K562 (cell line): ENCODE results near the gene ANXA4. TPM values are rescaled to one million over a fixed set of nuclear protein-coding genes. Genes with fewer than 3 reads are reported as not detected.

ENCODE experiments used
- ATAC-seq: fragments of 200-7000 bp; cut with Tn5 transposase; 3 replicates; pipeline ENCODE4 v1.9.1; 2020; ENCODE audit warnings: moderate library complexity
- BruUV-seq: library from RNA; stranded (reverse); fragments of 400-500 nt; replicated peaks from 2 replicates; lab custom pipeline; 2021; lab: Mats Ljungman, UMichigan
- CTCF ChIA-PET: fragments of 300-600 bp; formaldehyde crosslinking; extraction: SDS; loops from one replicate; lab custom pipeline; 2021; ENCODE audit warnings: low intra/inter-chr PET ratio; lab: Yijun Ruan, JAX
- POLR2A ChIA-PET: fragments of 300-600, 350-650 bp; sonication (Branson Sonifier 250); formaldehyde crosslinking; extraction: SDS; loops from one replicate; lab custom pipeline; 2021; ENCODE audit warnings: antibody characterized with exemption, inconsistent platforms; lab: Yijun Ruan, JAX
- DNase-seq, 4 experiments: peaks; one replicate each; pipeline versions ENCODE4 v3.0.0 to v3.0.0-alpha.2; 2011 to 2018; ENCODE audit warnings: low spot score in 3 of 4, mixed read lengths in 3 of 4; ENCODE audit errors: extremely low read depth in 1 of 4
- FAIRE-seq: peaks from 2 replicates; lab custom pipeline; 2011; peaks lifted over from hg19 to GRCh38; lab: Jason Lieb, UNC
- H2AFZ ChIP-seq: 2 replicates; pipeline ENCODE4 v1.6.0; 2011; ENCODE audit warnings: low read depth, low read length, control low read depth, inconsistent platforms
- H3K27ac ChIP-seq: fragments of 200-600 bp; 3 replicates; pipeline ENCODE4 v1.8.0; 2011; ENCODE audit warnings: low read depth, mild to moderate bottlenecking, control low read depth, inconsistent platforms, low read length, moderate library complexity, mixed read lengths; ENCODE audit errors: extremely low read depth
- H3K27me3 ChIP-seq, 2 experiments: fragments of 300-600 bp in 1 of 2; 2 replicates in 1 of 2; 3 replicates in 1 of 2; pipeline versions ENCODE4 v1.6.0 to v1.8.0; 2011; ENCODE audit warnings: inconsistent platforms in 2 of 2, low read length in 2 of 2, mild to moderate bottlenecking in 1 of 2, mixed read lengths in 1 of 2, moderate library complexity in 1 of 2; ENCODE audit not compliant: control insufficient read depth in 2 of 2, insufficient read depth in 2 of 2
- H3K36me3 ChIP-seq: fragments of 300-600 bp; 3 replicates; pipeline ENCODE4 v1.8.0; 2011; ENCODE audit warnings: mild to moderate bottlenecking, low read length, inconsistent platforms; ENCODE audit not compliant: control insufficient read depth, insufficient read depth
- H3K4me1 ChIP-seq, 2 experiments: fragments of 200-600 bp in 1 of 2; replicated peaks in 1 of 2; 2 replicates in 1 of 2; 3 replicates in 1 of 2; pipeline versions ENCODE4 v1.5.1 to v1.8.0; 2011; ENCODE audit warnings: inconsistent platforms in 2 of 2, low read length in 2 of 2, mild to moderate bottlenecking in 1 of 2, mixed read lengths in 1 of 2, moderate library complexity in 1 of 2; ENCODE audit not compliant: control insufficient read depth in 2 of 2, insufficient read depth in 2 of 2
- H3K4me2 ChIP-seq: 2 replicates; pipeline ENCODE4 v1.6.1; 2011; ENCODE audit warnings: low read length, control low read depth, inconsistent platforms, mixed read lengths; ENCODE audit not compliant: insufficient read depth
- H3K4me3 ChIP-seq: fragments of 200-600 bp; sonication (generic), shearing (Covaris generic); 2 replicates; pipeline ENCODE4 v1.5.1; 2016; ENCODE audit warnings: control low read depth, inconsistent platforms
- H3K79me2 ChIP-seq: fragments of 200-600 bp; 3 replicates; pipeline ENCODE4 v1.8.0; 2011; ENCODE audit warnings: low read length, inconsistent platforms; ENCODE audit not compliant: control insufficient read depth, insufficient read depth
- H3K9ac ChIP-seq, 2 experiments: 2 replicates each; pipeline versions ENCODE4 v1.6.0 to v1.6.1; 2011; ENCODE audit warnings: low read depth in 2 of 2, low read length in 2 of 2, control low read depth in 1 of 2, inconsistent platforms in 1 of 2, mild to moderate bottlenecking in 1 of 2, mixed read lengths in 1 of 2; ENCODE audit not compliant: insufficient read depth in 1 of 2
- H3K9me1 ChIP-seq: one replicate; pipeline ENCODE4 v1.6.0; 2011; ENCODE audit warnings: inconsistent platforms, mild to moderate bottlenecking, low read length, moderate library complexity; ENCODE audit not compliant: control insufficient read depth, insufficient read depth
- H3K9me3 ChIP-seq: replicated peaks from 2 replicates; pipeline ENCODE4 v1.5.1; 2011; ENCODE audit warnings: low read depth, low read length, inconsistent platforms; ENCODE audit not compliant: control insufficient read depth, insufficient read depth
- H4K20me1 ChIP-seq: replicated peaks from 2 replicates; pipeline ENCODE4 v1.6.1; 2011; ENCODE audit warnings: low read length, inconsistent platforms, mixed read lengths; ENCODE audit not compliant: control insufficient read depth, insufficient read depth
- AFF1 ChIP-seq, 2 experiments: fragments of 450-650 bp; IDR thresholded peaks; 2 replicates each; pipeline ENCODE4 v1.6.1; 2018; ENCODE audit warnings: mild to moderate bottlenecking in 2 of 2, low read depth in 1 of 2; ENCODE audit not compliant: partially characterized antibody in 2 of 2
- KAT8 ChIP-seq: fragments of 450-650 bp; IDR thresholded peaks from 2 replicates; pipeline ENCODE4 v1.6.1; 2016; ENCODE audit warnings: low read depth, mild to moderate bottlenecking
- MCM7 ChIP-seq, 2 experiments: fragments of 450-650 bp; IDR thresholded peaks; 2 replicates each; pipeline ENCODE4 v1.6.1; 2016 to 2018
- NCOA6 ChIP-seq: fragments of 450-650 bp; IDR thresholded peaks from 2 replicates; pipeline ENCODE4 v1.6.1; 2017; ENCODE audit warnings: mild to moderate bottlenecking
- THRB ChIP-seq: fragments of 450-650 bp; formaldehyde crosslinking; conservative IDR thresholded peaks from 2 replicates; pipeline ENCODE4 v1.4.0; 2022; ENCODE audit warnings: mild to moderate bottlenecking, missing genetic modification characterization
- XRCC5 ChIP-seq: fragments of 200-400 bp; formaldehyde crosslinking; IDR thresholded peaks from 2 replicates; pipeline ENCODE4 v1.6.1; 2017; ENCODE audit warnings: low read depth, mild to moderate bottlenecking, low read length
- WGBS: fragments of 100-300 bp; shearing (Covaris generic); methylation state at CpG from one replicate; pipeline ENCODE4 v1.1.6; 2016; ENCODE audit warnings: low coverage, mixed read lengths; ENCODE audit not compliant: insufficient coverage; ENCODE audit errors: missing lambda C conversion rate; 5-methylcytosine and 5-hydroxymethylcytosine counted together
- in situ Hi-C: fragments of 300-500 bp; cut with MboI; formaldehyde crosslinking; loops from 4 replicates; pipeline ENCODE4 v1.15.0; 2018; ENCODE audit warnings: inconsistent platforms, mixed read lengths
- intact Hi-C: fragments of 100-400 bp; cut with micrococcal nuclease; formaldehyde crosslinking; loops from 2 replicates; pipeline ENCODE4 v1.14.2; 2022
- polyA plus RNA-seq, 8 experiments: library from polyadenylated mRNA; depleted of rRNA in 4 of 8; stranded (reverse) in 5 of 8; unstranded in 3 of 8; fragments of >200 nt; fragmentation: Nextera tagmentation in 2 of 8; fragmentation: Illumina TruSeq in 1 of 8; extraction: Ambion mirVana in 2 of 8; extraction: Trizol in 1 of 8; gene quantifications; 2 replicates each; pipeline versions ENCODE4 v1.2.1 to v1.2.3, GENCODE V29; 2011 to 2014; ENCODE audit warnings: inconsistent platforms in 1 of 8, missing spikeins in 1 of 8
- total RNA-seq, 7 experiments: library from RNA; depleted of rRNA in 6 of 7; stranded (reverse); fragments of >200 nt in 6 of 7; fragmentation: Illumina TruSeq in 2 of 7; extraction: Trizol in 2 of 7; gene quantifications; 2 replicates each; pipeline versions ENCODE4 v1.2.1 to v1.2.3, GENCODE V29; 2011 to 2021; ENCODE audit warnings: low replicate concordance in 1 of 7

Gene ANXA4
- total and polyA plus RNA-seq, 9 of the 15 experiments (the other 6 are each of a cell fraction or from before 2014, with no cell fraction given) = 3.4 to 13.6 (median 11.6) TPM

GRCh38 chr2:69723791-69724190 is 18.1 kb upstream of the ANXA4 start:
- intact Hi-C loops (loop anchor here (1.0 to 10.0 kb wide), 7 partner anchors 73 to 581 kb away; partner anchors contain the start of genes FAM136A and SNRNP27), in situ Hi-C loops (loop anchor here (5.0 to 25.0 kb wide), 4 partner anchors 184 to 686 kb away; no protein-coding TSS in a partner anchor)
- Histone ChIP-seq H3K36me3 (no peaks in the 10 kb centered on the region), H3K4me2 (no peak overlapping the region; the same call in 1 of the 2 replicates), H4K20me1 (no peaks in the 10 kb centered on the region), H3K9me3 (no peaks in the 10 kb centered on the region)
- POLR2A ChIA-PET = interaction anchor here (1.1 kb wide), 1 partner anchor 190 kb away, joined by 3 read pairs; no protein-coding TSS in a partner anchor
- CTCF ChIA-PET = interaction anchor here (0.6 to 2.1 kb wide), 2 partner anchors 93 to 143 kb away, joined by 9 to 28 read pairs; no protein-coding TSS in a partner anchor
- 74% methylated on average over 13 of the region's 14 CpGs for WGBS
- ATAC-seq = no peak
- TF ChIP-seq NCOA6 (no peak), AFF1 (IDR thresholded peaks at IDR 0.05; ENCODE audit: low read depth in 1 of 2, partially characterized antibody in 2 of 2) (no peak), KAT8 (no peak), MCM7 (IDR thresholded peaks at IDR 0.05) (no peak), XRCC5 (no peak), THRB (CRISPR knock-in tag) (no peak)
- TF ChIP-seq, all 486 proteins: peak for 0
- Histone ChIP-seq H3K27me3 (no peaks in the 10 kb centered on the region; a peak in 1 of 5 replicates), H3K9ac (no peak overlapping the region), H3K4me3 (no peak overlapping the region), H3K9me1 (no peaks in the 10 kb centered on the region), H3K79me2 (no peaks in the 10 kb centered on the region), H3K27ac (no peak overlapping the region), H3K4me1 (peaks cover 6 to 7% of the 10 kb centered on the region in 2 experiments; a peak in 3 of 5 replicates), H2AFZ (no peak overlapping the region)
- no peak for DNase-seq
- BruUV-seq = no TSS peak
- no peak for FAIRE-seq
